ENCODE results near the gene ATG12. TPM values are rescaled to one million over a fixed set of nuclear protein-coding genes. Genes with fewer than 3 reads are reported as not detected.

Gene ATG12
- total and polyA plus RNA-seq, 2 of the 8 experiments (the other 6 are each of a cell fraction or from before 2014, with no cell fraction given) = 23.8 to 49.3 TPM

GRCh38 chr5:115787426-115787825, 53.9 kb downstream of the ATG12 start:
- Histone ChIP-seq H3K79me1 (ENCODE audit: low read depth, low read length) (no peaks in the 10 kb centered on the region), H2BK15ac (ENCODE audit: low read length) (no peak overlapping the region), H3K4me3 (ENCODE audit: extremely low read depth in 1 of 4, insufficient read depth in 2 of 4, low read depth in 3 of 4, low read length in 4 of 4) (no peak overlapping the region), H3K18ac (ENCODE audit: extremely low read depth, low read length) (no peak overlapping the region), H4K8ac (ENCODE audit: extremely low read depth, insufficient read depth, low read length) (no peak overlapping the region), H3K9me3 (ENCODE audit: insufficient read depth in 2 of 2, low read depth in 1 of 2, low read length in 1 of 2) (peaks cover 0 to 3% of the 10 kb centered on the region in 2 experiments; a peak in 1 of 4 replicates), H3K27ac (ENCODE audit: low read depth, low read length) (no peak overlapping the region), H2AFZ (ENCODE audit: low read length) (no peak overlapping the region), H2BK20ac (ENCODE audit: low read length) (no peak overlapping the region), H3K4me2 (ENCODE audit: insufficient read depth in 1 of 2, low read depth in 2 of 2, low read length in 2 of 2) (no peak overlapping the region), H4K5ac (ENCODE audit: insufficient read length, low read depth, low read length) (no peak overlapping the region), H3K4ac (replicated peaks; ENCODE audit: insufficient read length, low read depth, low read length) (no peak overlapping the region), H4K20me1 (replicated peaks in 1 of 2; ENCODE audit: control insufficient read depth in 1 of 2, insufficient read depth in 2 of 2, low read length in 2 of 2) (no peaks in the 10 kb centered on the region), H3K27me3 (replicated peaks in 1 of 4; ENCODE audit: control insufficient read depth in 3 of 4, extremely low read depth in 1 of 4, insufficient read depth in 3 of 4, low read length in 3 of 4) (no peaks in the 10 kb centered on the region), H3K4me1 (replicated peaks in 1 of 4; ENCODE audit: control insufficient read depth in 3 of 4, insufficient read depth in 4 of 4, low read length in 3 of 4) (no peaks in the 10 kb centered on the region; a peak in 2 of 7 replicates), H2BK12ac (ENCODE audit: low read depth, low read length) (no peak overlapping the region), H3K14ac (ENCODE audit: insufficient read length) (no peak overlapping the region), H2BK120ac (replicated peaks; ENCODE audit: low read depth, low read length) (no peak overlapping the region), H3K36me3 (ENCODE audit: control insufficient read depth in 2 of 4, insufficient read depth in 4 of 4, low read length in 3 of 4) (no peaks in the 10 kb centered on the region; a peak in 1 of 8 replicates), H2BK5ac (ENCODE audit: low read depth, low read length) (no peak overlapping the region), H3K56ac (replicated peaks; ENCODE audit: insufficient read length, low read depth, low read length) (no peak overlapping the region), H2AK5ac (ENCODE audit: low read depth, low read length) (no peak overlapping the region), H3K9ac (replicated peaks in 1 of 4; ENCODE audit: extremely low read depth in 1 of 4, low read depth in 3 of 4, low read length in 3 of 4) (no peak overlapping the region), H3K23ac (ENCODE audit: insufficient read length) (no peak overlapping the region), H4K91ac (replicated peaks; ENCODE audit: insufficient read length, low read length) (no peak overlapping the region), H3K79me2 (ENCODE audit: control insufficient read depth in 1 of 2, insufficient read depth in 2 of 2, low read length in 2 of 2) (no peaks in the 10 kb centered on the region), H3K23me2 (ENCODE audit: low read depth, low read length) (no peaks in the 10 kb centered on the region)
- TF ChIP-seq RBBP5 (IDR thresholded peaks at IDR 0.05; ENCODE audit: borderline replicate concordance, low read depth, low read length) (no peak), KDM4A (IDR thresholded peaks at IDR 0.05; ENCODE audit: low read depth, low read length, severe bottlenecking) (no peak)
- DNase-seq (ENCODE audit: low read depth in 1 of 2, low spot score in 2 of 2) = no peak
- no peak for FAIRE-seq
- ChIA-PET POLR2A (ENCODE audit: partially characterized antibody) (no interaction called here), CTCF (ENCODE audit: partially characterized antibody) (interaction anchor here (1.8 to 7.1 kb wide), 3 partner anchors 13 to 16 kb away, joined by 7 to 78 read pairs (median 10); no protein-coding TSS in a partner anchor)
- 45% methylated on average over 1 of the region's 1 CpG; no CpG with 5 or more reads in 1 of the 2 experiments for WGBS, 2 experiments (ENCODE audit: extremely low coverage in 1 of 2, insufficient coverage in 1 of 2, insufficient read length in 1 of 2, insufficient replicate concordance in 2 of 2, low coverage in 1 of 2, low lambda C conversion rate in 2 of 2, missing lambda C conversion rate in 1 of 2)
